Renal cortex interstitium (tissue), 15 donors: ENCODE measurements around the gene MIS12. TPM values are rescaled to one million over a fixed set of nuclear protein-coding genes. Genes with fewer than 3 reads are reported as not detected.

Experiments
- DNase-seq, 11 donors: peaks; one replicate each; pipeline ENCODE4 v3.0.0-alpha.2; 2013; ENCODE audit warnings: low read depth in 9 of 11, low spot score in 4 of 11; ENCODE audit errors: extremely low read depth in 1 of 11
- long read RNA-seq, 16 experiments: transcript quantifications; one replicate each; lab custom pipeline, GENCODE V29; 2026
- polyA plus RNA-seq, 3 donors: library from polyadenylated mRNA; unstranded; fragments of 120-200 nt; gene quantifications; one replicate each; pipeline ENCODE4 v1.2.1, GENCODE V29; 2013; ENCODE audit not compliant: insufficient read length in 3 of 3

MIS12 gene
- polyA plus RNA-seq: 10 to 100 TPM; 36.7 to 43.6 (median 43.5) TPM
- long read RNA-seq, donor 1, partial matches to known transcripts: 0 of 5 reads
- long read RNA-seq, donor 1, other reads (novel, unspliced or antisense): 0 of 5 reads
- long read RNA-seq, donor 2, transcript MIS12-202 (2 exons, 2,204 nt): major isoform, 5 of 7 reads
- long read RNA-seq, donor 2, partial matches to known transcripts: 0 of 7 reads
- long read RNA-seq, donor 2, other reads (novel, unspliced or antisense): 0 of 7 reads
- long read RNA-seq, donor 3, transcript MIS12-202 (2 exons, 2,204 nt): major isoform, 5 of 7 reads
- long read RNA-seq, donor 3, partial matches to known transcripts: 0 of 7 reads
- long read RNA-seq, donor 3, other reads (novel, unspliced or antisense): 0 of 7 reads
- long read RNA-seq, donor 4, partial matches to known transcripts: 0 of 5 reads
- long read RNA-seq, donor 4, other reads (novel, unspliced or antisense): 0 of 5 reads
- long read RNA-seq, donor 5: 0 reads
- long read RNA-seq, donor 6, partial matches to known transcripts: 5 of 7 reads
- long read RNA-seq, donor 6, other reads (novel, unspliced or antisense): 0 of 7 reads
- long read RNA-seq, donor 7, transcript MIS12-202 (2 exons, 2,204 nt): major isoform, 9 of 25 reads
- long read RNA-seq, donor 7, partial matches to known transcripts: 15 of 25 reads
- long read RNA-seq, donor 7, other reads (novel, unspliced or antisense): 0 of 25 reads
- long read RNA-seq, donor 8: 0 reads
- long read RNA-seq, donor 9, transcript MIS12-202 (2 exons, 2,204 nt): major isoform, 5 of 6 reads
- long read RNA-seq, donor 9, partial matches to known transcripts: 0 of 6 reads
- long read RNA-seq, donor 9, other reads (novel, unspliced or antisense): 0 of 6 reads
- long read RNA-seq, donor 10, transcript MIS12-202 (2 exons, 2,204 nt): major isoform, 10 of 11 reads
- long read RNA-seq, donor 10, partial matches to known transcripts: 0 of 11 reads
- long read RNA-seq, donor 10, other reads (novel, unspliced or antisense): 0 of 11 reads
- long read RNA-seq, donor 11, partial matches to known transcripts: 0 of 5 reads
- long read RNA-seq, donor 11, other reads (novel, unspliced or antisense): 0 of 5 reads
- long read RNA-seq, donor 12, partial matches to known transcripts: 0 of 2 reads
- long read RNA-seq, donor 12, other reads (novel, unspliced or antisense): 0 of 2 reads
- long read RNA-seq, donor 13: 0 reads
- long read RNA-seq, donor 14, transcript MIS12-202 (2 exons, 2,204 nt): major isoform, 5 of 6 reads
- long read RNA-seq, donor 14, partial matches to known transcripts: 0 of 6 reads
- long read RNA-seq, donor 14, other reads (novel, unspliced or antisense): 0 of 6 reads
- long read RNA-seq, donor 15, partial matches to known transcripts: 0 of 1 reads
- long read RNA-seq, donor 15, other reads (novel, unspliced or antisense): 0 of 1 reads
- long read RNA-seq, donor 16, transcript MIS12-202 (2 exons, 2,204 nt): major isoform, 11 of 18 reads
- long read RNA-seq, donor 16, transcript MIS12-206 (3 exons, 2,691 nt): minor isoform, 6 of 18 reads
- long read RNA-seq, donor 16, partial matches to known transcripts: 0 of 18 reads
- long read RNA-seq, donor 16, other reads (novel, unspliced or antisense): 0 of 18 reads

GRCh38 chr17:5486206-5487124 is at the start of gene MIS12:
MIS12 (plus strand) TSS chr17:5486566; CDS start chr17:5488863, 2,297 bp downstream.
- DNase-seq: peak; percentile 91 to 99 (median 97)

DNA sequence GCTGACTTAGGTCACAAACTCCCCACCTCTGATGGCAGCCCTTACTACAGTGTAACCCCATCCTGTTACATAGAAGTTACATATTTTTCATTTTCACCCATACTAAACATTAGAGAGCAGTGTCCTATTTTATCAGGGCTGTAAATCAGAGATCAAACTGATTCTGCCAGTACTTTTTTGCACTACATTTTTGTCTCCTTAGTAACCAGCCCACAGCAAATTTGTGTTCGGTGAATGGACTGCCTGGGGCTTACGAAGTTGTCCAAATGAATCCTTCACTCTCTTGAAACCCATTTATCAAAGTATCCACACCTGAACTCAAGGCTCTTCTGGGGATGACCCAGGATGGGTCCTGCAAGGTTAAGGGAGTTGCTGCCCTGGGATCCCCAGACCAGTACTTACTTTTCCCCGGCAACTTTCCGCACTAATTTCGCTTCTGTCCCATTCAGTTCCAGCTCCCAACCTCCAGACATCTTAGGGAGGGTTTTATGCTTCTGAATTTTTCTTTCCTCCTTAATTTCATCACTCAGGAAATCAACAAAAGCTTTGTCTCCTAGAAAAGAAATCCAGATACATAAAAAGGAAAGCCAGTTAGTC is 48.5 kb upstream of the MIS12 start:
- no peak for DNase-seq

- peak; percentile 84 to 94 (median 90) for DNase-seq
Measured at GRCh38 chr17:5438716-5439445, 47.5 kb upstream of the MIS12 start, which contains the start of gene C1QBP. C1QBP (minus strand) TSS chr17:5439155; CDS start chr17:5439073, 82 bp downstream.

DNA sequence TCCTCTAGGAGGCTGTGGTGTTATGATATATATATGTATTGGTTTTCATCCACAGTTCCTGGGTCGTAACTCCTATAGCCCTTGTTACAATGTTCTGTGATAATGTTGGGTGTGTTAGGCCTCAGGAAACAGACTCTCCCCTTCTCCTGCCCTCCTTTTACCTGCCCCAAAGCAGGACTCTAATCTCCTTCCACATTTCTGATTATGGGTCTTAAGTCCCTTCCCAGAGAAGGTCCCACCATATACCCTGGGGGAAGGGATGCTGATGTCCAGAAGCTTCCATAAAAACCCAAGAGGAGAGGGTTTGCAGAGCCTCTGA is 47.0 kb upstream of the MIS12 start:
- no peak for DNase-seq

GRCh38 chr17:5443728-5444127 is 42.6 kb upstream of the MIS12 start:
- no peak for DNase-seq

- DNase-seq: no peak
Measured at GRCh38 chr17:5444209-5444608, 42.2 kb upstream of the MIS12 start.

GRCh38 chr17:5446786-5447185 is 39.6 kb upstream of the MIS12 start:
- DNase-seq: no peak

DNA sequence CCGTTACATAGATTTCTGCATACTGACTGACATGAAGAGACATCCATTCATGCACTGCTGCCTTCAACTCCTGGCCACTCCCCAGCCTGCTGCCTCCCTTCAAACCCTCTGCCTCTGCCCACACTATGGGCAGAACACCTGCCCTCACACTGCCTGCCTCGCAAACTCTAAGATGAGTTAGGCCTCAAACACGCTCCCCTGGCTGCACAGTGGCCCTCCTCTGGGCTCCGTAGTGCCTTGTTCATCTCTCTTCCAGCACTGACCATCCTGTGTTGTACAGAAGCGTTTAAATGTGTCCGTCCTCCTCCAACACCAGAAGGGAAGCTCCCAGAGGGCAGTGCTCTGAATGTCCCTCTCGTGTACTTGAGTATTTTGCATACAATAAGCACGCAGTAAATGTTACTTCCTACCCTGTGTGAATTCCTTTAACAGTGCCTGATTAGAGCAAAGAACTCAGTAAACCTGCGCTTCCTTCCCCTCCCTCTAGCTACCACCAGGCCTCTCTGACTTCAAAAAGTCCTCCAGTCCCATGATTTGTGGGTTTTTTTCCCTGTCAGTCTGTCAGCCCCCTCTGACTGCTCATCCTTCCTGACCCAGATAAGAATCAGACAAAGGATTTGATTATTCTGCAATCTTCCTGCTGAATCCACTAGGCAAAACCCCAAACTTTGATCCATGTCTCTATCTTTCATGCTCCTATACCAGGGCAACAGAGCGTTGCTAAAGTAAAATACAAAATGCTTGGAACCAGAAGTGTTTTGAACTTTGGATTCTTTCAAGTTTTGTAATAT is 21.5 kb upstream of the MIS12 start:
- no peak for DNase-seq

GRCh38 chr17:5466295-5466694 is 20.1 kb upstream of the MIS12 start:
- no peak for DNase-seq

DNA sequence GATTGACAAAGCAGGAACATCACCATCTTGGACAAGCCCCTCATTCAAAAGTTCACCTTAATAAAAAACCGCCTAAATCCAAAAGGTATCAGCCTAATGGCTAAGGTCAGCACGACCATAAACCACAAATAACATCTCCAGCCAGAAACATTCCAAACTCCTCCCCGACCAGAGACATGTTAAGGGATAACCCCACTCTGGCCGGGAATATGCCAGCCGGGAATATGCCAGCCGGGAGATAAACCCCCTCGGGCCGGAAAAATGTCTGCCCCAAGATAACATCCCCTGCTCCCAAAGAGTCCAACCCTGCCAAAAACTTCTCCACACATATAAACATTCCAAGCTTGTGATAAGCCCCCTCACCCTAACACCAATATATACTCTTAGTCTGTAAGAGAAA is 18.9 kb upstream of the MIS12 start:
- DNase-seq: no peak

GRCh38 chr17:5468075-5468473 is 18.3 kb upstream of the MIS12 start:
- DNase-seq: peak in 1 of 11 donors; percentile 12

- DNase-seq: no peak
Measured at GRCh38 chr17:5472511-5472910, 13.9 kb upstream of the MIS12 start.

DNA sequence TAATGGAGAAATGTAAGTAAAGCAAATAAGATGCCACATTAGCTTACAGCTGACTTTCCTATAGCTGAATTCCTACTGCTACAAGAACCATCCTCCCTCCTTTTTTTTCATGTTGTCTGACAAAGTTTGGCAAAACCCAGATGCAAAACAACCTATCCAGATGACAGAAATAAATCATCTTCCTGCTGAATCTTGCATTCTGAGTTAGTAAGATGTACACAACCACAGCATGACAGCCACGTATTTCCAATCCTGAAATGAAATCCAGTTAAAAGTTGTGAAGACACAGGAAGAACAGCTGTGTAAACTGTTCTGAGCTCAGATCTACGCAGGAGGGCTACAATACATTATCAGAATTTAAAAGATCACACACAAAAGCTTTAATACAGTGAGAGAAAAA is 12.5 kb upstream of the MIS12 start:
- no peak for DNase-seq

GRCh38 chr17:5478992-5479391 is 7.4 kb upstream of the MIS12 start:
- DNase-seq: no peak

GRCh38 chr17:5480962-5481361 is 5.4 kb upstream of the MIS12 start:
- no peak for DNase-seq

- no peak for DNase-seq
Measured at GRCh38 chr17:5481451-5481850, 4.9 kb upstream of the MIS12 start.
